Activated CD4-positive, CD25-positive, alpha-beta regulatory T cell treated with anti-CD3 and anti-CD28 coated beads, Interleukin-2, amount 50 U/mL, for 24 hours (primary cell): ENCODE data around the gene BEND6.
"Not testable (repeated sequence)": the region's sequence is repeated elsewhere in the genome, so short reads cannot be mapped to it uniquely, and the experiment has no call there.

Experiments
- ATAC-seq, 2 donors: fragments of 150-1000 bp; cut with Tn5 transposase; one replicate each; pipeline ENCODE4 v1.10.0; 2021; ENCODE audit warnings: mild to moderate bottlenecking in 1 of 2, moderate library complexity in 1 of 2

Gene BEND6

DNA sequence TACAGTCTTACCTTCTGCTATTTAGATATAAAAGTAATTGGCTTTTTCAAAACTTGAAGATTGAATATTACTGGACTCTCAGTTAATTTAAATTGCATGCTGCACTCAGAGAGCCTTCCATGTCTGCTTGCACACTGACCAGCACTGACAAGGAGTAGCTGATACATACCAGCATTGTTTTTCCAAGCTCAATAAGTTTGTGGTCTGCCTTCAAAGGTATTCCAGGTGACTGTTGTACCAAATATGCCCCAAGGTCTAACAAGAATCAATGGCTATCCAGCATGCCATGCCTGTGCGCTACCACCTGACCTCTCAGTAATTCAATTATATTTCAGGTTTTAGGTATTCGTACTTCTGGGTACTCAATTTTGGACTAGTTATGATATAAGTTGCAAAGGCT, 30.0 kb downstream of the BEND6 start:
- ATAC-seq, result no peak

DNA sequence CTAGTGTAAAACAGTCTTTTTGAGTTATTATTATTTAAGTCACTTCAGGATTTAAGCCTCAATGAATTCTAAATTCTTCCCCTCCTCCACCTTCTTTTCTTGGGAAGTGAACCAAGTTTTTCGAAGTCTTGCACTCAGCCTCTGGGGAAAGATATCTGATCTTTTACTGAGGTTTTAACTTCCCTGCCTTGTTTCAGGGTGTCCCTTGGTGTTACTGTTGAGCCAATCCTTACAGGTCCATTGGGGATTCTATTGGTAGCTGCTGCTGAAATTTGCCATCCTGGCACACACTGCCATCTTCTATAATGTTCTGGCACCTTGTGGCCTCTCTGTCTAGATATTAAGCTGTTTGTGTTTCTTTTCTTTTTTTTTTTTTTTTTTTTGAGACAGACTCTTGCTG, 31.7 kb downstream of the BEND6 start:
- no peak for ATAC-seq

DNA sequence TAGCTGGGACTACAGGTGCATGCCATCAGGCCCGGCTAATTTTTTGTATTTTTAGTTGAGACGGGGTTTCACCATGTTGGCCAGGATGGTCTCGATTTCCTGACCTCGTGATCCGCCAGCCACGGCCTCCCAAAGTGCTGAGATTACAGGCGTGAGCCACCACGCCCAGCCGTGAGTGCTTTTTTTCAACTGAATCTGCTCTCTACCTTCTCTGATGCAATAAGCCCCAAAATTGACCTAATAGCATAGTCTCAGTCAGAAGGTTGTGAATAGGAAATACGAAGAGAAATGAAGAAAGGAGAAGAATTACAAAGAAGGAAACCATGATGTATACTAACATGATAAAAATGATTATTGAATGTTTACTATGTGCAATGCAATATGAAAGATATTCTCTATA, 33.2 kb downstream of the BEND6 start:
- ATAC-seq, result no peak

DNA sequence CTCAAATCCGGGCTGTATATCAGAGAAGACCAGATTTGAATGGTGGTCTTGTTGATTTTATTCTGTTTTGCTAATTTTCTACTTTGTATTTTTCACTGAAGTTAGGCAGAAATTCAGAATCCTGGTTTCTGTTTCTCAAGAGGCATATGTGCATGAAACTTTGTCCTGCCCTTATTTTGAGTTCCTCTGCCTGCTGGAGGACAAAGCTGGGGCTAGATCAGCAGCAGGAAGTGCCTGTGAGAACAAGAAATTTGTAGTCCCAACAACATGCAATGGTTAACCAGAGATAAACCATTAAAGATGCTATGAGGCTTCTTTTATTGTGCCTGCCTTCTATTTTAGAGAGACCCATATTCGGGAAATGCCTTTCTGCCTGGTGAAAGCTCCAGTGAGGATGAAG, 37.1 kb downstream of the BEND6 start:
- no peak for ATAC-seq

DNA sequence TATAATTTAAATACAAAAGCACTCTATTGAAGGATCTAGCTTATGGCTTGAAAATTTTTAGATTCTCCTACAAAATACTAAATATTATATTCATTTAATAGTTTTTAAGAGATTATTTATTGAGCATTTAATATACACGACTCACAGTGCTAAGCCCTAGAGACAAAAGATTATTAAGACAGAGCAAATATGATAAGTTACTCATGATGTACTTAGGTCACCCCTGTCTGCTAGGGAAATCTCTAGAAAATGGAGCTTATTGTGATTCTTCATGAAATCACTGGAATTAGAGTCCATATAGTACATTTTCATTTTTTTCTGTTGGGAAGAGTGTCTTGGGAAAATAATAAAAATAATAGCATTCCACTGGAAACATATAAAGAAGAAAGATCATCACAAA, 37.8 kb downstream of the BEND6 start:
- ATAC-seq, result no peak

DNA sequence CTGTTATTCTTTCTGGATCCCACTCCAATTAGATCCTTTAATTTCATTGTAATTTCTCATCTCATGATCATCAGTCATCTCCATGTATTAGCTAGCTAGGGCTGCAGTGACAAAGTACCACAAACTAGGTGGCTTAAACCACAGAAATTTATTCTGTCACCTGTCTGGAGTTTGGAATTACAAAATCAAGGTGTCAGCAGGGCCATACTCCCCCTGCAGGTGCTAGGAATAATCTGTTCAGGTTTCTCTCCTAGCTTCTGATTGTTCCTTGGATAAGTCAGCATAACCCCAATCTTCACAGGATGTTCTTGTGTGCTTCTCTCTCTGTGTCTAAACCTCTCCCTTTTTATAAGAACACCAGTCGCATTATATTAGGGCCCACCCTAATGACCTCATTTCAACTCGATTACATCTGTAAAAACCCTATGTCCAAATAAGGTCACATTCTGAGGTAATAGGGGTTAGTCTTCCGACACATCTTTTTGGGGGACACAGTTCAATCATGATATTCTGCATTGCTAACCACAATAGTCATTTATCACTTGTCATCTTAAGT, 40.5 kb downstream of the BEND6 start:
- no peak for ATAC-seq

DNA sequence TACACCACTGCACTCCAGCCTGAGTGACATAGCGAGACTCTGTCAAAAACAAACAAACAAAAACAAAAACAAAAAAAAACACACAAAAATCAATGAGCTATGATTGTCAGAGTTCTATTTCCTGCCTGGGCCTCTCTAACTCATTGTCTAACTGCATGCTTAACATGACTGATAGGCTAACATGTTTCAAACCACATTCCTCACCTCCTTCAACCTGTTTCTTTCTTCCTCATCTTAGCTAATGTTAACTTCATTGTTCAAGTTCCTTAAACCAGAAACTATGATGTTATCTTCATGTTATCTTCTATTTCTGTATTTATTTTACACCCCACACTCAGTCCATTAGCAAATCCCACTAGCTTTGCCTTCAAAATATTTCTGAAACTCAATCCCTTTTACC, 41.5 kb downstream of the BEND6 start:
- no peak for ATAC-seq

DNA sequence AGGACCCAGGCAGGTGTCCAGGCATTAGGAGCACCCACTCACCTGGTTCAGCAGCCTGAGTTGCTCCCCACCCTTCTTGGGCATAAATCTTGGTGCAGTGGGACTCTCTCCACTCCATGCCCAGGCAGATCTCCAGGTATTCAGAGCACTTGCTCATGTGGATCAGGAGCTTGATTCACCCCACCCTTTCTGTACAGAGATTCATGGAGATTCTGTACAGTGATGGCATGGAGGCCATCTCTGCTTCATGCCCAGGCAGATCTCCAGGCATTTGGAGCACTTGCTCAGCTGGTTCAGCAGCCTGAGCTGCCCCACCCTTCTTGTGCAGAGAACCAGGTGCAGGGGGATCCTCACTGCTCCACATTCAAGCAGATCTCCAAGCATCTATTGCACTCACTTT, 44.1 kb downstream of the BEND6 start:
- ATAC-seq, result no peak

DNA sequence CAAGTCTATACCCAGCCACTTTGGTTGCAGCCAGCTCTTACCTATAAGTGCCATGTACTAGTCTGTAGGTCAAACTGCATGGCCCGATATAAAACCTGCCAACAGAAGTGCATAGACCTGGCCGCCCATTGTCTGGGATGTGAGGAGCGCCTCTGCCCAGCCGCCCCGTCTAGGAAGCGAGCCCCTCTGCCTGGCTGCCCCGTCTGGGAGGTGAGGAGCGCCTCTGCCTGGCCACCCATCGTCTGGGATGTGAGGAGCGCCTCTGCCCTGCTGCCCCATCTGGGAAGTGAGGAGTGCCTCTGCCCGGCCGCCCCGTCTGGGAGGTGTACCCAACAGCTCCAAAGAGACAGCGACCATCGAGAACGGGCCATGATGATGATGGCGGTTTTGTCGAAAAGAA, 44.8 kb downstream of the BEND6 start:
- not testable (repeated sequence) for ATAC-seq

DNA sequence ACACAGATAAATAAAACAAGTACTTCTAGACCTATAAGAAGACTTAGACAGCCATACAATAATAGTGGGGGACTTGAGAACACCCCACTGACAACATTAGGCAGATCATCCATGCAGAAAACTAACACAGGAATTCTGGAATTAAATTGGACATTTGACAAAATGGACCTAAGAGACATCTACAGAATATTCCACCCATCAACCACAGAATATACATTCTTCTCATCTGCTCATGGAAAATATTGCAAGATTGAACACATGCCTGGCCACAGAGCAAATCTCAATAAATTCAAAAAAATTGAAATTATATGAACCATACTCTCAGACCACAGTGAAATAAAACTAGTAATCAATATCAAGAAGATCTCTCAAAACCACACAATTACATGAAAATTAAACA, 47.3 kb downstream of the BEND6 start:
- ATAC-seq, result no peak

DNA sequence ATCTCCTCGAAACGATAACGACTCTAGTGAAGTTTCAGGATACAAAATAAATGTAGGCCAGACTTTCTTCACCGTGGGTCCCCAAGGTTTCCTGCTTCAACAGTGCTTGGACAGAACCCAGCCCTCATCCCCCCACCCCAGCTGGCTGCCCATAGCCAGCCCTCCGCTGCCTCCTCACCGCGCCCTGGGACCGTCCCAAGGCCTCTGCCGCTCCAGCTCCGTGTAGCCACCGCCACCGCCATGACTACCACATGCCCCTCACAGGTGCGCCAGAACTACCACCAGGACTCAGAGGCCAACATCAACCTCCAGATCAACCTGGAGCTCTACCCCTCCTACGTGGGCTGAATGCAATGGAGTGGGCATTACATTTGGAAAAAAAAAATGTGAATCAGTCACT, 49.4 kb downstream of the BEND6 start:
- no peak for ATAC-seq

DNA sequence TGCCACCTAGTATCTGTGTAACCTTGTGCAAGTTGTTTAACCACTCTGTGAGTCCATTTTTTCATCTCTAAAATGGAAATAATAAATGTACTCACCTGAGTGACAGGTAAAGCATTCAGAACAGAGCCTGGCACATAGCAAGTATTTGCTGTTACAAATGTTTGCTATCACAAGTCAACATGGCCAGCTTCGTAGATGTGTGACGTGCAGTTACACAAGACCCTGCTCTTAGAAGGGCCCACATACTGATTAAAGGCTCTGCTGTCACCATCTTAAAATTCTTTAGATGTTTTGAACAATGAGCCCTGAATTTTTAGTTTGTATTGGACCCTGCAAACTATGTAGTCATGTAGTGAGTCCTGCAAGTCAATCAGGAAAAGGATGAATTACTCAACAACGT, 51.2 kb downstream of the BEND6 start:
- ATAC-seq, result no peak

DNA sequence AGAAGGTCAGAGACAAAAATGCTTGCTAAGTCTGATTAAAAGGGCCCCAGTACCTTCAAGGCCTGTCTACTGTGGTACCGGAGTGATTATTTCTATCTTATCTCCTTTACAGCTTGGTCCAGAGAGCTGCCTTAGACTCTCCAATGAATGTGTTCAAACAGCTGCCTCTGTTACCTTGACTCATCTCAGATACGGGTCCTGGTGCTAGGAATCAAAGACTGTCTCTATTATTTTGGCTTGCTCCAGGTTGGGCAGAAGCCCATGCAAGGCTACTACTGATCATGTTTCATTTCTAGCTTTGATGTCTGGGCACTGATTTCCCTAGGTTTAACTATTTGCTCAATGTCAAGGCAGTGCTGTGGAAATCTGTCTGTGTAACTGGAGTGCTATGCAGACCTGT, 53.2 kb downstream of the BEND6 start:
- not testable (repeated sequence) for ATAC-seq

DNA sequence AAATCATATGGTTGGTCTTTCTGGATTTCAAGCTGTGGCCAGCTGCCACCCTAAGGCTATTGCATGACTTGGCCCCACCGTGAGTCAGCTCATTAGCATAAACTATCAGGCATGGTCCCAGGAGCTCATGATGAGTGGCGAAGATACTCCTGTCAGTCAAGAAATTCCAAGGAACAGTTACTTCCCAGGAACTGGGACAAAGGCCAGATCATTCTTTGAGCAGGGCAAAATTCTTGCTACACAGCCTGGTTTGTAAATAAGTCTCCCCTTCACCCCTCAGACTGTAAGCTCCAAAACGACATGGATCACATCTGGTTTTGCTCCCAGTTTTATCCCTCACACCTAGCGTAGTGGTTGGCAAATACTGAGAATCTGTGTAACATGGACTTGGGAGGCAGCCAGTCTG, 58.6 kb downstream of the BEND6 start:
- no peak for ATAC-seq

DNA sequence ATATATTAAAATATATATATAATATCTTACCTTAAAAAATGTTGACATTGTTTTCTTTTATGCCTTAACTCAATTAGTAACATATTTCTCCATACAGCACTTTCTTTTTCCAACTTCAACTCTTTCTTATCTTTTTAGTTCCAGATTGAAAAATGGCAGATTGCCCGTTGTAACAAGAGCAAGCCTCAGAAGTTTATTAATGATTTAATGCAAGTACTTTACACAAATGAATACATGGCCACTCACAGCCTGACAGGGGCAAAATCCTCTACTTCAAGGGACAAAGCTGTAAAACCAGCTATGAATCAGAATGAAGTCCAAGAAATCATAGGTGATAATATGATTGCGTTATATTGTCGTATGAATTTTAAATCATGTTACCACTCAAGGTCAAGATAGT, 62.2 kb downstream of the BEND6 start:
- ATAC-seq, result no peak

DNA sequence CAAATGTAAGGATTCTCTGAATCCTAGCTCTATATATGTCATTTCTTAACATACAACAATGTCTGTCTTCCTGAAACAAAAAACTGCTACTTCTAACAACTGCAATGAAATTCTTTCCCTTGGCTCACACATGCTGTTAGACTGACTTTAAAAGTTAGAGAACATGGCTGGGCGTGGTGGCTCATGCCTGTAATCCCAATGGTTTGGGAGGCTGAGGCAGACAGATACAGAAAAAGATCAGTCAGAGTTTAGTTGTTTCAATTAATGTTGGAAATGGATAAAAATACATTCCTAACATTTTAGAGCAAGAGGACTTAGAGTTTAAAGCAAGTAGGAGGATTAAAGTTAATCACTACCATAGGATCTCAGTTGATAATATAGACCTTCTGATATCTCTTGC, 62.9 kb downstream of the BEND6 start:
- no peak for ATAC-seq

DNA sequence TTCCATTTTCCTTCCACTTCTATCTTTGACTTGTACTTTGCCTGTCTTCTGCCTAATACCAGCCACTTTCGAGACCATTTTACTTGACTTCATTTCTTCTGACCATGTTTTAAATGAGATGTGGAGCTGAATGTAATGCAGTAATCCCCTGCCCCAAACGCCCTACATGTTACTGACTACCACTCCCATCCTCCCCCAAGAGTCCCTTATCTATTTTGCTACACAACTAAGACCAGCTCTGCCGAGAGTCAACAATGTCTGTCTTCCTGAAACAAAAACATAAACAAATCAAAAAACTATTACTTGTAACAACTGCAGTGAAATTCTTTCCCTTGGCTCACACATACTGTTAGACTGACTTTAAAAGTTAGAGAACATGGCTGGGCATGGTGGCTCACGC, 64.5 kb downstream of the BEND6 start:
- ATAC-seq, result no peak

DNA sequence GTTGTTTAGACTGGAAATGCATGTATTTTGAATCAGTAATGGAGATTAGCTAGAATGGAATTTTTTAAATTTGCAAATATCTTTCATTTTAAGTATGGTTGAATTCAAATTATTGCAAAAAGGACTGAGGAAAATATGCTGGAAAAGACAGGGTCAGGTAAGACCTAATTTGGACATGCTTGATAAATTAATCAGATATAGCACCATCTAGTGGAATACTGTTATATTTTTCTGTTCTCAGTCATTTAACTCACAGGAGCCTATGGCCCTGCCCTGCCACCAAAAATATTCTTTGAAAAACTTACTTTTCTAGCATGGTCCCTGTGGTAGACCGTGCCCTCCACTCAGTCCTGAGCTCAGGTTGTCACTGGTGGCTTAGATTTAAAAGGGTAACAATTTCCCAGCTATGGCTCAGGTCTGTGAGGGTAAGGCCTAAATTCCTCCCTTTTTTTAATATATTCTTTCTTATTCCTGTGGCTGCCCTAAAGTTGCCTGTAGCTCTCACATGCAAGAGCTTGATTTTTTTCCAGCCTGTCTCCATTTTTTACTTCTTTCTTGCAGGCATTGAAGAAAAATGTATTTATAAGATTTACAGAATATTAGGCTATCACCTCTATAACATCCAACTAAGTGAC, 66.3 kb downstream of the BEND6 start:
- peak; percentile 53 to 62 for ATAC-seq

DNA sequence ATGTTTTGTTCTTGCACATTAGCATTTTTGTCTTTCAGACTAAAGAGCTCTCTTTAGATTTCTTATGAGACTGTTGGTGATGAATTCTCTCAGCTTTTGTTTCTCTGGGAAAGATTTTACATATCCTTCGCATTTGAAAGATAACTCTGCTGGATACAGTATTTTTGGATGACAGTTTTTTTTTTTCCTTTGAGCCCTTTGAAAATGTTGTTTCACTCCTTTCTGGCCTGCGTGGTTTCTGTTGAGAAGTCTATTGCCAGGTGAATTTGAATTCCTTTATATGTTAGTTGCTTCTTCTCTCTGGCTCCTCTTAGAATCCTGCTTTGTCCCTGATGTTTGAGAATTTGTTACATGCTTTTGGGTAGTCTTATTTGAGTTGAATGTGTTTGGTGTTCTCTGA, 69.4 kb downstream of the BEND6 start:
- ATAC-seq, result no peak

DNA sequence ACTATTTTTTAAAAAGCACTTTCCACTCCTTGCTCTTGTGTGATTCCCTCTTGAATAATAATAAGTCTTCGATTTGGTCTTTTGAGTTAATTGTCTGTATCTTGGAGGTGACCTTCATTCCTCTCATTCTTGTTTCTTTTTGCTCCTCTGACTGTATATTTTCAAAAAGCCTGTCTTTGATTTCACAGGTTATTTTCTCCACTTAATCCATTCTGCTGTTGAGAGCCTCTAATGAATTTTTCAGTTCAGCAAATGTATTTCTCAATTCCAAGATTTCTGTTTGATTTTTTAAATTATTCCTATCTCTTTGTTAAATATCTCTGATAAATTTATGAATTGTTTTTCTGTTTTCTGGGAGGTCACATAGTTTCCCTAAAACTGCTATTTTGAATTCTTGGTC, 69.9 kb downstream of the BEND6 start:
- no peak for ATAC-seq

DNA sequence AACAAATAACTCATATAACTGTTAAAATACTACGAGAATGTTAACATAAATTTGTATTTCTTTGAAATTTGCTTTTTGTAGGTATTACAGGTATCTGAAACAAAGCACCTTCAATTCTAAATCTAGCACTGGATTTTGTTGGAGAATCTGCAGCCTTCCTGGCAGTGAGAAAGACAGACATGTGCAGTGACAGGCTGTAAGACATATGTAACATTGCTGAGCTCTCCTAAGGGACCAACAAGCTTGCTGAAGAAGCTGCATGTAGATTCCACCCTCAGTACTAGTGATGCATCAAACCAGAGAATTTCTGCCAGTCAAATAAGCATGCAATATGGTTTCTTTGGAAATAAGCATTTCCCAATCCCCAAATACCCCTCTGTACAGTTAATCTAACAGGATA, 71.1 kb downstream of the BEND6 start:
- no peak for ATAC-seq

DNA sequence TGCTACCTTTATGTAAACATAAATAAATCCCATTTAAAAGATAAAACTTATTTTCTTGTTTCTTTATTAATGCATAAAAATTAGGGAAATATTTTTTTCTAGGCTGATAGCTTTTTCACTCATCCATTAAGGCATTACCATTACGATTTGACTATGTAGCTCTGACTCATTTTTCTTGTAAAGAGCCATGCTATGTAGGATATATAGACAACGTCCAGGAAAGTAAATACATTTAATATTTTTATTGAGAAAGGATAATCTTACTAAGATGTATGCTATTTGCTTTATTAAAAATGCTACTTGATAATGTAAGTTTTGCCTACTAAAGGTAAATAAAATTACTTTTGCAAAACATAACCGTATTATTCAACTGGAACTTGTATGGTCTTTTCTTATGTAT, 72.4 kb downstream of the BEND6 start:
- no peak for ATAC-seq

DNA sequence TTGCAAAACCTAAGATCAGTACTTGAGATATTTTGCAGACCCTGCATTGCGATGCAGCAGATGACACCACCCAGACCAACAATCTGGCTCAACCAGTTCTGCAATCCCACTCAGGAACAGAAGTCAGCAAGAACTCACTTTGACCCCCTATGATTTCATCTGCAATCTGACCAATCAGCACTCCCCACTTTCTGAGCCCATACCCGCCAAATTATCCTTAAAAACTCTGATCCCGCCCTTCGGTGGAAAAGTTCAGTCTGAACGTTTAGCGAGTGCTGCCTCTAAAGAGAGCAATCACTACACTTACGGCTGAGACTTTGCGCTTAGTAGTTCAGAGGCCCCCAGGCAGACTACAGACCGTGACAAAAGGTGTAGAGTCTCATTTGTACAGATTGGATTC, 74.3 kb downstream of the BEND6 start:
- no peak for ATAC-seq

DNA sequence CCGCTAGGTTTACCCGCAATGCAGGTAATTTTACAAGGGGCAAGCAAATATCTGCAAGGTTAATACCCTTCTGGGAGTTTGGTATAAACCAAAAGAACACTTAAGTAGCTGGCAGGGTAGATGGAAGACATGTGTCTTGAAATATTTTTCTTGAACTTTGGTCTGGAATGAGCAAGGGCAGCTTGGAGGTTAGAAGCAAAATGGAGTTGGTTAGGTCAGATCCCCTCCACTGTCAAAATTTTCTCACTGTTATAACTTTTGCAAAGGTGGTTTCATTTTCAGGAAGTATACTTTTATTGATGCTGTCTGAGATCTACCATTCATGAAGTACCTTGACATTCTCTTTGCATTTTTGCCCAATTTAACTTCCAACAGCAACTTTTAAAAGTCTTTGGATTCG, 78.3 kb downstream of the BEND6 start:
- ATAC-seq, result no peak

DNA sequence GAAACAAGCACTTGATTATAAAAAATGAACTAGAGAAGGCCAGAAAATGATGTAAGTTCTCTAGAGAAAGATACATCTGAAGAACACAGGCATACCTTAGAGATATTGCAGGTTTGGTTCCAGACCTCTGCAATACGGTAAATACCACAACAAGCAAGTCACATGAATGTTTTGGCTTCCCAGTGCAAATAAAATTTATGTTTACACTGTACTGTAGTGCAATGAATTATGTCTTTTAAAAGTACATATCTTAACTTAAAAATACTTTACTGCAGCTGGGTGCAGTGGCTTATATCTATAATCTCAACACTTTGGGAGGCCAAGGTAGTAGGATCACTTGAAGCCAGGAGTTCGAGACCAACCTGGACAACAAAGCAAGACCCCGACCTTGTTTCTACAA, 80.6 kb downstream of the BEND6 start:
- no peak for ATAC-seq
